ENCODE data around the gene FBXO3. TPM values are rescaled to one million over a fixed set of nuclear protein-coding genes. Genes with fewer than 3 reads are reported as not detected.
"Not testable (repeated sequence)": the region's sequence is repeated elsewhere in the genome, so short reads cannot be mapped to it uniquely, and the experiment has no call there.

FBXO3 gene
- total and polyA plus RNA-seq, 2 experiments from 2014 or later: 12.5 to 28.4 TPM

DNA sequence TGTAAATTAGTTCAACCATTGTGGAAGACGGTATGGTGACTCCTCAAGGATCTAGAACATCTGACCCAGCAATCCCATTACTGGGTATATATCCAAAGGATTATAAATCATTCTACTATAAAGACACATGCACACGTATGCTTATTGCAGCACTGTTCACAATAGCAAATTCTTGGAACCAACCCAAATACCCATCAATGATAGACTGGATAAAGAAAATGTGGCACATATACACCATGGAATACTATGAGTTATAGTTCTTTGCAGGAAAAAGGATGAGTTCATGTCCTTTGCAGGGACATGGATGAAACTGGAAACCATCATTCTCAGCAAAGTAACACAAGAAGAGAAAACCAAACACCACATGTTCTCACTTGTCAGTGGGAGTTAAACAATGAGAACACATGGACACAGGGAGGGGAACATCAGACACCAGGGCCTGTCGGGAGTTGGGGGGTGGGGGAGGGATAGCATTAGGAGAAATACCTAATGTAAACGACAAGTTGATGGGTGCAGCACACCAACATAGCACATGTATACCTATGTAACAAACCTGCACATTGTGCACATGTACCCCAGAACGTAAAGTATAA is 45.2 kb downstream of the FBXO3 start:
- not testable (repeated sequence) for H3K4me3 Mint-ChIP-seq; H3K36me3 Mint-ChIP-seq (ENCODE audit: low read depth); H3K4me3 ChIP-seq; H3K27ac ChIP-seq (ENCODE audit: low read depth); ATAC-seq; H3K27ac Mint-ChIP-seq; H2AFZ ChIP-seq; H3F3A ChIP-seq (replicated peaks; ENCODE audit: low read depth); H3K9me2 ChIP-seq (ENCODE audit: insufficient read depth); H3K4me1 ChIP-seq (ENCODE audit: insufficient read depth); H3K4me2 ChIP-seq; H3K36me3 ChIP-seq (ENCODE audit: insufficient read depth); H3K9me3 Mint-ChIP-seq; DNase-seq (ENCODE audit: low spot score); H3K27me3 Mint-ChIP-seq (ENCODE audit: insufficient read depth, low read depth, poor library complexity); H3K27me3 ChIP-seq (ENCODE audit: insufficient read depth)
- H3K4me1 Mint-ChIP-seq: peaks cover 15% of the 10 kb centered on the region
- peaks cover 24% of the 10 kb centered on the region for H4K20me1 ChIP-seq (replicated peaks; ENCODE audit: insufficient read depth)
- H3K79me2 ChIP-seq (replicated peaks; ENCODE audit: insufficient read depth): peaks cover 94% of the 10 kb centered on the region

DNA sequence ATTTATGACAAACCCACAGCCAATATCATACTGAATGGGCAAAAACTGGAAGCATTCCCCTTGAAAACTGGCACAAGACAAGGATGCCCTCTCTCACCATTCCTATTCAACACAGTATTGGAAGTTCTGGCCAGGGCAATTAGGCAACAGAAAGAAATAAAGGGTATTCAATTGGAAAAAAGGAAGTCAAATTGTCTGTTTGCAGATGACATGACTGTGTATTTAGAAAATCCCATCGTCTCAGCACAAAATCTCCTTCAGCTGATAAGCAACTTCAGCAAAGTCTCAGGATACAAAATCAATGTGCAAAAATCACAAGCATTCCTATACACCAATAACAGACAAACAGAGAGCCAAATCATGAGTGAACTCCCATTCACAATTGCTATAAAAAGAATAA is 46.8 kb downstream of the FBXO3 start:
- not testable (repeated sequence) for DNase-seq (ENCODE audit: low spot score); H3K27ac ChIP-seq (ENCODE audit: low read depth); H3F3A ChIP-seq (replicated peaks; ENCODE audit: low read depth); H3K4me2 ChIP-seq; H3K27ac Mint-ChIP-seq; H3K27me3 Mint-ChIP-seq (ENCODE audit: insufficient read depth, low read depth, poor library complexity); H2AFZ ChIP-seq; H3K4me1 ChIP-seq (ENCODE audit: insufficient read depth); H3K27me3 ChIP-seq (ENCODE audit: insufficient read depth); H3K4me3 ChIP-seq; H3K9me2 ChIP-seq (ENCODE audit: insufficient read depth); H3K36me3 ChIP-seq (ENCODE audit: insufficient read depth); H3K9me3 Mint-ChIP-seq; H3K36me3 Mint-ChIP-seq (ENCODE audit: low read depth); ATAC-seq; H3K4me3 Mint-ChIP-seq
- H3K79me2 ChIP-seq (replicated peaks; ENCODE audit: insufficient read depth): peaks cover 91% of the 10 kb centered on the region
- H3K4me1 Mint-ChIP-seq: peaks cover 22% of the 10 kb centered on the region
- H4K20me1 ChIP-seq (replicated peaks; ENCODE audit: insufficient read depth): peaks cover 13% of the 10 kb centered on the region

DNA sequence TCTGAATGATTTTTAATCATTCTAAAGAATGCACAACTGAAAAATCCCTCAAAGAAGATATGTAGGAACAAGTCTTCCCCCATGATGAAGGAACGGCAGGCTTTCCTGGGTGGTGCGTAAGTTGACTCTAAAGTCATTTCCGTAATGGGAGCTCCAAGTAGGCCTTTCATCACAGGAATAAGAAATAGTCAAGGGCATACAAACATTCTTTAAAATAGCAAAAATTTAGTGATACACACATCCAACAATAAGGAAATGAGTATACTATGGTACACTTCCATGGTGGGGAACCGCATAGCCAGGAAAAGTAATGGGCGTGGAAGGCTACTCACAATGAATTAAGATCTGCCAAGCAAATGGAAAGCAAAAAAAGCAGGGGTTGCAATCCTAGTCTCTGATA is 48.8 kb downstream of the FBXO3 start:
- Mint-ChIP-seq H3K27ac (no peak overlapping the region), H3K4me1 (peaks cover 15% of the 10 kb centered on the region; the same call in 2 of the 3 replicates), H3K4me3 (no peak overlapping the region), H3K9me3 (no peaks in the 10 kb centered on the region), H3K36me3 (ENCODE audit: low read depth) (peaks cover 9% of the 10 kb centered on the region; the same call in 2 of the 3 replicates), H3K27me3 (ENCODE audit: insufficient read depth, low read depth, poor library complexity) (peaks cover 6% of the 10 kb centered on the region)
- H3K27ac ChIP-seq (ENCODE audit: low read depth): no peak overlapping the region
- H3K4me1 ChIP-seq (ENCODE audit: insufficient read depth): no peaks in the 10 kb centered on the region; the same call in 1 of the 2 replicates
- DNase-seq (ENCODE audit: low spot score) (no peak), ATAC-seq (no peak)
- no peaks in the 10 kb centered on the region; the same call in 1 of the 2 replicates for H3K9me2 ChIP-seq (ENCODE audit: insufficient read depth)
- H3K4me2 ChIP-seq: no peak overlapping the region
- H3K36me3 ChIP-seq (ENCODE audit: insufficient read depth): 0 out of 2 replicates have a peak, but pooled peaks cover 5% of the 10 kb centered on the region
- no peaks in the 10 kb centered on the region for H3K27me3 ChIP-seq (ENCODE audit: insufficient read depth)
- peaks cover 72% of the 10 kb centered on the region for H3K79me2 ChIP-seq (replicated peaks; ENCODE audit: insufficient read depth)
- TF ChIP-seq POLR2AphosphoS5 (IDR thresholded peaks at IDR 0.05; ENCODE audit: low read depth): no peak
- TF ChIP-seq, protein P1, sequence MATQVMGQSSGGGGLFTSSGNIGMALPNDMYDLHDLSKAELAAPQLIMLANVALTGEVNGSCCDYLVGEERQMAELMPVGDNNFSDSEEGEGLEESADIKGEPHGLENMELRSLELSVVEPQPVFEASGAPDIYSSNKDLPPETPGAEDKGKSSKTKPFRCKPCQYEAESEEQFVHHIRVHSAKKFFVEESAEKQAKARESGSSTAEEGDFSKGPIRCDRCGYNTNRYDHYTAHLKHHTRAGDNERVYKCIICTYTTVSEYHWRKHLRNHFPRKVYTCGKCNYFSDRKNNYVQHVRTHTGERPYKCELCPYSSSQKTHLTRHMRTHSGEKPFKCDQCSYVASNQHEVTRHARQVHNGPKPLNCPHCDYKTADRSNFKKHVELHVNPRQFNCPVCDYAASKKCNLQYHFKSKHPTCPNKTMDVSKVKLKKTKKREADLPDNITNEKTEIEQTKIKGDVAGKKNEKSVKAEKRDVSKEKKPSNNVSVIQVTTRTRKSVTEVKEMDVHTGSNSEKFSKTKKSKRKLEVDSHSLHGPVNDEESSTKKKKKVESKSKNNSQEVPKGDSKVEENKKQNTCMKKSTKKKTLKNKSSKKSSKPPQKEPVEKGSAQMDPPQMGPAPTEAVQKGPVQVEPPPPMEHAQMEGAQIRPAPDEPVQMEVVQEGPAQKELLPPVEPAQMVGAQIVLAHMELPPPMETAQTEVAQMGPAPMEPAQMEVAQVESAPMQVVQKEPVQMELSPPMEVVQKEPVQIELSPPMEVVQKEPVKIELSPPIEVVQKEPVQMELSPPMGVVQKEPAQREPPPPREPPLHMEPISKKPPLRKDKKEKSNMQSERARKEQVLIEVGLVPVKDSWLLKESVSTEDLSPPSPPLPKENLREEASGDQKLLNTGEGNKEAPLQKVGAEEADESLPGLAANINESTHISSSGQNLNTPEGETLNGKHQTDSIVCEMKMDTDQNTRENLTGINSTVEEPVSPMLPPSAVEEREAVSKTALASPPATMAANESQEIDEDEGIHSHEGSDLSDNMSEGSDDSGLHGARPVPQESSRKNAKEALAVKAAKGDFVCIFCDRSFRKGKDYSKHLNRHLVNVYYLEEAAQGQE (IDR thresholded peaks at IDR 0.05; ENCODE audit: unreplicated experiment): no peak
- TF ChIP-seq, protein P2, sequence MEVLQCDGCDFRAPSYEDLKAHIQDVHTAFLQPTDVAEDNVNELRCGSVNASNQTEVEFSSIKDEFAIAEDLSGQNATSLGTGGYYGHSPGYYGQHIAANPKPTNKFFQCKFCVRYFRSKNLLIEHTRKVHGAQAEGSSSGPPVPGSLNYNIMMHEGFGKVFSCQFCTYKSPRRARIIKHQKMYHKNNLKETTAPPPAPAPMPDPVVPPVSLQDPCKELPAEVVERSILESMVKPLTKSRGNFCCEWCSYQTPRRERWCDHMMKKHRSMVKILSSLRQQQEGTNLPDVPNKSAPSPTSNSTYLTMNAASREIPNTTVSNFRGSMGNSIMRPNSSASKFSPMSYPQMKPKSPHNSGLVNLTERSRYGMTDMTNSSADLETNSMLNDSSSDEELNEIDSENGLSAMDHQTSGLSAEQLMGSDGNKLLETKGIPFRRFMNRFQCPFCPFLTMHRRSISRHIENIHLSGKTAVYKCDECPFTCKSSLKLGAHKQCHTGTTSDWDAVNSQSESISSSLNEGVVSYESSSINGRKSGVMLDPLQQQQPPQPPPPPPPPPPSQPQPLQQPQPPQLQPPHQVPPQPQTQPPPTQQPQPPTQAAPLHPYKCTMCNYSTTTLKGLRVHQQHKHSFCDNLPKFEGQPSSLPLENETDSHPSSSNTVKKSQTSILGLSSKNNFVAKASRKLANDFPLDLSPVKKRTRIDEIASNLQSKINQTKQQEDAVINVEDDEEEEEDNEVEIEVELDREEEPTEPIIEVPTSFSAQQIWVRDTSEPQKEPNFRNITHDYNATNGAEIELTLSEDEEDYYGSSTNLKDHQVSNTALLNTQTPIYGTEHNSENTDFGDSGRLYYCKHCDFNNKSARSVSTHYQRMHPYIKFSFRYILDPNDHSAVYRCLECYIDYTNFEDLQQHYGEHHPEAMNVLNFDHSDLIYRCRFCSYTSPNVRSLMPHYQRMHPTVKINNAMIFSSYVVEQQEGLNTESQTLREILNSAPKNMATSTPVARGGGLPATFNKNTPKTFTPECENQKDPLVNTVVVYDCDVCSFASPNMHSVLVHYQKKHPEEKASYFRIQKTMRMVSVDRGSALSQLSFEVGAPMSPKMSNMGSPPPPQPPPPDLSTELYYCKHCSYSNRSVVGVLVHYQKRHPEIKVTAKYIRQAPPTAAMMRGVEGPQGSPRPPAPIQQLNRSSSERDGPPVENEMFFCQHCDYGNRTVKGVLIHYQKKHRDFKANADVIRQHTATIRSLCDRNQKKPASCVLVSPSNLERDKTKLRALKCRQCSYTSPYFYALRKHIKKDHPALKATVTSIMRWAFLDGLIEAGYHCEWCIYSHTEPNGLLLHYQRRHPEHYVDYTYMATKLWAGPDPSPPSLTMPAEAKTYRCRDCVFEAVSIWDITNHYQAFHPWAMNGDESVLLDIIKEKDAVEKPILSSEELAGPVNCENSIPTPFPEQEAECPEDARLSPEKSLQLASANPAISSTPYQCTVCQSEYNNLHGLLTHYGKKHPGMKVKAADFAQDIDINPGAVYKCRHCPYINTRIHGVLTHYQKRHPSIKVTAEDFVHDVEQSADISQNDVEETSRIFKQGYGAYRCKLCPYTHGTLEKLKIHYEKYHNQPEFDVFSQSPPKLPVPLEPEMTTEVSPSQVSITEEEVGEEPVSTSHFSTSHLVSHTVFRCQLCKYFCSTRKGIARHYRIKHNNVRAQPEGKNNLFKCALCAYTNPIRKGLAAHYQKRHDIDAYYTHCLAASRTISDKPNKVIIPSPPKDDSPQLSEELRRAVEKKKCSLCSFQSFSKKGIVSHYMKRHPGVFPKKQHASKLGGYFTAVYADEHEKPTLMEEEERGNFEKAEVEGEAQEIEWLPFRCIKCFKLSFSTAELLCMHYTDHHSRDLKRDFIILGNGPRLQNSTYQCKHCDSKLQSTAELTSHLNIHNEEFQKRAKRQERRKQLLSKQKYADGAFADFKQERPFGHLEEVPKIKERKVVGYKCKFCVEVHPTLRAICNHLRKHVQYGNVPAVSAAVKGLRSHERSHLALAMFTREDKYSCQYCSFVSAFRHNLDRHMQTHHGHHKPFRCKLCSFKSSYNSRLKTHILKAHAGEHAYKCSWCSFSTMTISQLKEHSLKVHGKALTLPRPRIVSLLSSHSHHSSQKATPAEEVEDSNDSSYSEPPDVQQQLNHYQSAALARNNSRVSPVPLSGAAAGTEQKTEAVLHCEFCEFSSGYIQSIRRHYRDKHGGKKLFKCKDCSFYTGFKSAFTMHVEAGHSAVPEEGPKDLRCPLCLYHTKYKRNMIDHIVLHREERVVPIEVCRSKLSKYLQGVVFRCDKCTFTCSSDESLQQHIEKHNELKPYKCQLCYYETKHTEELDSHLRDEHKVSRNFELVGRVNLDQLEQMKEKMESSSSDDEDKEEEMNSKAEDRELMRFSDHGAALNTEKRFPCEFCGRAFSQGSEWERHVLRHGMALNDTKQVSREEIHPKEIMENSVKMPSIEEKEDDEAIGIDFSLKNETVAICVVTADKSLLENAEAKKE (CRISPR knock-in tag; IDR thresholded peaks at IDR 0.05): no peak
- no peaks in the 10 kb centered on the region for H3F3A ChIP-seq (replicated peaks; ENCODE audit: low read depth)
- H2AFZ ChIP-seq: no peak overlapping the region
- H3K4me3 ChIP-seq: no peak overlapping the region
- peaks cover 10% of the 10 kb centered on the region; the same call in 1 of the 2 replicates for H4K20me1 ChIP-seq (replicated peaks; ENCODE audit: insufficient read depth)
